Measurements from ENCODE around the gene APCDD1L.

- TF ChIP-seq CTCF (IDR thresholded peaks at IDR 0.05; ENCODE audit: insufficient read depth, low read length, poor library complexity, severe bottlenecking) = no peak
- no peak for TF ChIP-seq EZH2phosphoT487 (conservative IDR thresholded peaks at IDR 0.05; ENCODE audit: low read length)
Observed at GRCh38 chr20:58536289-58536688, 21.1 kb upstream of the APCDD1L start.
